IMR-90 (cell line): Measurements from ENCODE around the gene DNM3. TPM values are rescaled to one million over a fixed set of nuclear protein-coding genes. Genes with fewer than 3 reads are reported as not detected.

ENCODE experiments used
- ATAC-seq: fragments of 200-7000 bp; cut with Tn5 transposase; 2 replicates; pipeline ENCODE4 v1.9.1; 2020; ENCODE audit warnings: low read depth, mild to moderate bottlenecking, moderate library complexity
- BruUV-seq: library from RNA; stranded (reverse); fragments of 400-500 nt; replicated peaks from 2 replicates; lab custom pipeline; 2021; lab: Mats Ljungman, UMichigan
- CTCF ChIA-PET: fragments of 300-600 bp; formaldehyde crosslinking; extraction: SDS; loops from one replicate; lab custom pipeline; 2021; ENCODE audit warnings: antibody characterized with exemption; lab: Yijun Ruan, JAX
- POLR2A ChIA-PET: fragments of 300-600 bp; sonication (Branson Sonifier 250); formaldehyde crosslinking; loops from one replicate; lab custom pipeline; 2022; ENCODE audit warnings: antibody characterized with exemption; ENCODE audit not compliant: unreplicated experiment; lab: Charles Lee
- DNase-seq: peaks from one replicate; pipeline ENCODE4 v3.0.0; 2013
- H2AFZ ChIP-seq: replicated peaks from 2 replicates; pipeline ENCODE3; 2013; ENCODE audit warnings: low read length, mild to moderate bottlenecking; ENCODE audit not compliant: poor library complexity
- H2AK5ac ChIP-seq: 2 replicates; pipeline ENCODE4 v1.6.1; 2013; ENCODE audit warnings: low read depth, low read length, inconsistent platforms
- H2AK9ac ChIP-seq: replicated peaks from 2 replicates; pipeline ENCODE3; 2013; ENCODE audit warnings: mild to moderate bottlenecking, low read depth, low read length, moderate library complexity; ENCODE audit not compliant: poor library complexity
- H2BK120ac ChIP-seq: 2 replicates; pipeline ENCODE4 v1.6.1; 2013; ENCODE audit warnings: low read depth, low read length, inconsistent platforms
- H2BK15ac ChIP-seq: 3 replicates; pipeline ENCODE4 v1.6.1; 2013; ENCODE audit warnings: low read depth, low read length, inconsistent platforms
- H2BK20ac ChIP-seq: 2 replicates; pipeline ENCODE4 v1.6.1; 2013; ENCODE audit warnings: low read depth, mild to moderate bottlenecking, inconsistent platforms, low read length, moderate library complexity
- H2BK5ac ChIP-seq: 2 replicates; pipeline ENCODE4 v1.6.1; 2013; ENCODE audit warnings: mild to moderate bottlenecking, low read depth, low read length, inconsistent platforms; ENCODE audit not compliant: poor library complexity, severe bottlenecking
- H3K14ac ChIP-seq: replicated peaks from 2 replicates; pipeline ENCODE4 v1.6.1; 2013; ENCODE audit warnings: low read depth, low read length, inconsistent platforms
- H3K18ac ChIP-seq: 2 replicates; pipeline ENCODE4 v1.6.1; 2013; ENCODE audit warnings: low read depth, low read length, control low read depth
- H3K23ac ChIP-seq: 2 replicates; pipeline ENCODE4 v1.6.1; 2013; ENCODE audit warnings: low read depth, low read length, inconsistent platforms
- H3K27ac ChIP-seq: 2 replicates; pipeline ENCODE4 v1.5.1; 2013; ENCODE audit warnings: mild to moderate bottlenecking, control low read depth, low read length; ENCODE audit not compliant: insufficient read depth
- H3K27me3 ChIP-seq: 2 replicates; pipeline ENCODE4 v1.6.1; 2013; ENCODE audit warnings: low read length; ENCODE audit not compliant: control insufficient read depth, insufficient read depth
- H3K36me3 ChIP-seq: 2 replicates; pipeline ENCODE4 v1.6.1; 2013; ENCODE audit warnings: low read length, mixed read lengths; ENCODE audit not compliant: control insufficient read depth, insufficient read depth
- H3K4ac ChIP-seq: 2 replicates; pipeline ENCODE4 v1.6.1; 2013; ENCODE audit warnings: low read depth, low read length, inconsistent platforms
- H3K4me1 ChIP-seq: 2 replicates; pipeline ENCODE4 v1.6.1; 2013; ENCODE audit warnings: low read length, mixed read lengths; ENCODE audit not compliant: control insufficient read depth, insufficient read depth
- H3K4me2 ChIP-seq: 2 replicates; pipeline ENCODE4 v1.6.1; 2013; ENCODE audit warnings: low read depth, mild to moderate bottlenecking, control low read depth, low read length, moderate library complexity
- H3K4me3 ChIP-seq: 2 replicates; pipeline ENCODE4 v1.5.1; 2013; ENCODE audit warnings: low read depth, mild to moderate bottlenecking, control low read depth, low read length, moderate library complexity; ENCODE audit not compliant: insufficient read depth
- H3K56ac ChIP-seq: 2 replicates; pipeline ENCODE4 v1.6.1; 2013; ENCODE audit warnings: low read length, inconsistent platforms; ENCODE audit not compliant: insufficient read depth; ENCODE audit errors: extremely low read depth
- H3K79me1 ChIP-seq, 2 experiments: 2 replicates each; pipeline ENCODE4 v1.6.1; 2013; ENCODE audit warnings: low read length in 2 of 2, inconsistent platforms in 1 of 2, low read depth in 1 of 2
- H3K9ac ChIP-seq: 2 replicates; pipeline ENCODE4 v1.6.1; 2013; ENCODE audit warnings: low read depth, low read length, control low read depth
- H3K9me1 ChIP-seq: 2 replicates; pipeline ENCODE4 v1.6.1; 2013; ENCODE audit warnings: low read length, inconsistent platforms; ENCODE audit not compliant: insufficient read depth
- H3K9me3 ChIP-seq: 2 replicates; pipeline ENCODE4 v1.6.1; 2013; ENCODE audit warnings: low read length; ENCODE audit not compliant: control insufficient read depth, insufficient read depth
- H4K20me1 ChIP-seq: 2 replicates; pipeline ENCODE4 v1.6.1; 2013; ENCODE audit warnings: low read length, inconsistent platforms; ENCODE audit not compliant: insufficient read depth
- H4K5ac ChIP-seq: 2 replicates; pipeline ENCODE4 v1.6.1; 2013; ENCODE audit warnings: mild to moderate bottlenecking, low read depth, low read length, control low read depth
- H4K8ac ChIP-seq, 2 experiments: 2 replicates each; pipeline ENCODE4 v1.6.1; 2013; ENCODE audit warnings: low read depth in 2 of 2, low read length in 2 of 2, control low read depth in 1 of 2, inconsistent platforms in 1 of 2
- H4K91ac ChIP-seq: 2 replicates; pipeline ENCODE4 v1.6.1; 2013; ENCODE audit warnings: low read depth, low read length, inconsistent platforms; ENCODE audit not compliant: insufficient read depth
- BHLHE40 ChIP-seq: fragments of 150-350 bp; IDR thresholded peaks from 2 replicates; pipeline ENCODE4 v1.6.1; 2016; ENCODE audit warnings: mild to moderate bottlenecking, low read depth, low read length
- CEBPB ChIP-seq: IDR thresholded peaks from 2 replicates; pipeline ENCODE4 v1.6.1; 2012; ENCODE audit warnings: low read depth, low read length, improper control_type of control experiment
- CTCF ChIP-seq: conservative IDR thresholded peaks from 2 replicates; pipeline ENCODE4 v1.5.1; 2012; ENCODE audit warnings: mild to moderate bottlenecking, low read depth, low read length, improper control_type of control experiment
- FOS ChIP-seq: fragments of 150-350 bp; IDR thresholded peaks from 2 replicates; pipeline ENCODE4 v1.6.1; 2016; ENCODE audit warnings: low read depth, low read length
- MAFK ChIP-seq: IDR thresholded peaks from 2 replicates; pipeline ENCODE4 v1.6.1; 2012; ENCODE audit warnings: low read depth, low read length, improper control_type of control experiment
- SMC3 ChIP-seq: fragments of 150-350 bp; IDR thresholded peaks from 2 replicates; pipeline ENCODE4 v1.6.1; 2016; ENCODE audit warnings: low read depth, mild to moderate bottlenecking, antibody characterized with exemption, low read length, moderate library complexity
- USF2 ChIP-seq: fragments of 150-350 bp; IDR thresholded peaks from 2 replicates; pipeline ENCODE4 v1.6.1; 2017; ENCODE audit warnings: mild to moderate bottlenecking, antibody characterized with exemption, low read length, low read depth
- WGBS, 2 experiments: methylation state at CpG; one replicate each; pipeline versions ENCODE4 v1.1.5 to v1.1.7; 2013; ENCODE audit warnings: missing lambda C conversion rate in 2 of 2; ENCODE audit not compliant: insufficient read length in 1 of 2; ENCODE audit errors: extremely low coverage in 2 of 2; 5-methylcytosine and 5-hydroxymethylcytosine counted together
- dilution Hi-C: fragments of 300-500 bp; cut with HindIII; formaldehyde crosslinking; loops from one replicate; pipeline ENCODE4 v1.14.3; 2018; ENCODE audit warnings: low sequenced_read_pairs; ENCODE audit not compliant: unreplicated experiment
- in situ Hi-C: fragments of 300-500 bp; cut with MboI; formaldehyde crosslinking; loops from 3 replicates; pipeline ENCODE4 v1.14.3; 2019; ENCODE audit warnings: low sequenced_read_pairs, inconsistent platforms, mixed read lengths
- intact Hi-C: fragments of 100-400 bp; cut with micrococcal nuclease; formaldehyde crosslinking; loops from 2 replicates; pipeline ENCODE4 v1.10.0; 2022
- polyA plus RNA-seq, 3 experiments: library from polyadenylated mRNA; depleted of rRNA; stranded (reverse); fragments of >200 nt; gene quantifications; 2 replicates each; pipeline ENCODE4 v1.2.3, GENCODE V29; 2012; ENCODE audit warnings: low replicate concordance in 1 of 3
- total RNA-seq: library from RNA; depleted of rRNA; stranded (reverse); fragments of >200 nt; gene quantifications from 2 replicates; pipeline ENCODE4 v1.2.3, GENCODE V29; 2012

Gene DNM3
- total and polyA plus RNA-seq, 2 of the 4 experiments (the other 2 are of a cell fraction): 0.36 TPM

GRCh38 chr1:172176206-172176605 lies 334.9 kb downstream of the DNM3 start:
- no peak for ATAC-seq
- dilution Hi-C loops: no loop called here
- CTCF ChIA-PET: interaction anchor here (0.9 kb wide), 1 partner anchor 10 kb away, joined by 3 read pairs; no protein-coding TSS in a partner anchor

More at GRCh38 chr1:172176206-172176605, 334.9 kb downstream of the DNM3 start:
- Histone ChIP-seq H3K18ac (no peak overlapping the region), H3K4ac (no peak overlapping the region), H3K9me3 (no peaks in the 10 kb centered on the region), H3K14ac (no peak overlapping the region), H2BK15ac (no peak overlapping the region), H3K27ac (no peak overlapping the region), H3K79me1 (no peaks in the 10 kb centered on the region), H4K91ac (no peak overlapping the region), H3K23ac (no peak overlapping the region), H3K56ac (no peak overlapping the region), H3K36me3 (no peaks in the 10 kb centered on the region), H3K9me1 (no peaks in the 10 kb centered on the region), H2AK9ac (no peak overlapping the region), H2BK120ac (no peak overlapping the region), H4K20me1 (no peaks in the 10 kb centered on the region), H3K9ac (no peak overlapping the region), H3K4me1 (peaks cover 2% of the 10 kb centered on the region; the same call in 1 of the 2 replicates), H3K4me2 (no peak overlapping the region), H2AK5ac (no peak overlapping the region), H2AFZ (no peak overlapping the region), H3K4me3 (no peak overlapping the region), H3K27me3 (no peaks in the 10 kb centered on the region), H2BK5ac (no peak overlapping the region), H4K5ac (no peak overlapping the region), H4K8ac (no peak overlapping the region), H2BK20ac (no peak overlapping the region)
- POLR2A ChIA-PET: interaction anchor here (0.5 kb wide), 1 partner anchor 32 kb away, joined by 5 read pairs; no protein-coding TSS in a partner anchor
- no TSS peak for BruUV-seq
- WGBS, 2 experiments: 90% methylated on average over 1 of the region's 1 CpG; no CpG with 5 or more reads in 1 of the 2 experiments
- in situ Hi-C loops (no loop called here), intact Hi-C loops (no loop called here)
- DNase-seq: no peak
- TF ChIP-seq FOS (no peak), CTCF (no peak), SMC3 (no peak), CEBPB (no peak), BHLHE40 (no peak), MAFK (no peak), USF2 (no peak)
